BJ (cell line): ENCODE measurements around the gene CELA2A. TPM values are rescaled to one million over a fixed set of nuclear protein-coding genes. Genes with fewer than 3 reads are reported as not detected.
"Not testable (repeated sequence)": the region's sequence is repeated elsewhere in the genome, so short reads cannot be mapped to it uniquely, and the experiment has no call there.

Experiments
- CTCF ChIA-PET: fragments of 350-600 bp; formaldehyde crosslinking; extraction: SDS; loops from one replicate; lab custom pipeline; 2021; ENCODE audit warnings: antibody characterized with exemption, inconsistent platforms; lab: Yijun Ruan, JAX
- POLR2A ChIA-PET: fragments of 300-600 bp; sonication (Branson Sonifier 250); formaldehyde crosslinking; extraction: SDS; loops from one replicate; lab custom pipeline; 2021; ENCODE audit warnings: antibody characterized with exemption; lab: Charles Lee
- DNase-seq: peaks from one replicate; pipeline ENCODE4 v3.0.0-alpha.2; 2011; ENCODE audit warnings: low read depth
- H3K27me3 ChIP-seq: 2 replicates; pipeline ENCODE4 v1.6.0; 2011; ENCODE audit warnings: low read length; ENCODE audit not compliant: control insufficient read depth, insufficient read depth
- H3K36me3 ChIP-seq: 2 replicates; pipeline ENCODE4 v1.5.1; 2011; ENCODE audit warnings: low read length; ENCODE audit not compliant: control insufficient read depth, insufficient read depth
- H3K4me3 ChIP-seq: 2 replicates; pipeline ENCODE4 v1.5.1; 2011; ENCODE audit warnings: low read depth, mild to moderate bottlenecking, control low read depth, low read length
- polyA plus RNA-seq: library from polyadenylated mRNA; depleted of rRNA; stranded (reverse); fragments of >200 nt; gene quantifications from 2 replicates; pipeline ENCODE4 v1.2.3, GENCODE V29; 2011
- TF ChIP-seq, protein P1 (sequence below): IDR thresholded peaks from 2 replicates; pipeline ENCODE4 v1.5.1; 2011; ENCODE audit warnings: low read depth, mild to moderate bottlenecking, control low read depth, inconsistent platforms, low read length, moderate library complexity; ENCODE audit not compliant: insufficient read depth

The CELA2A gene
- polyA plus RNA-seq, 1 experiment, result not detected

DNA sequence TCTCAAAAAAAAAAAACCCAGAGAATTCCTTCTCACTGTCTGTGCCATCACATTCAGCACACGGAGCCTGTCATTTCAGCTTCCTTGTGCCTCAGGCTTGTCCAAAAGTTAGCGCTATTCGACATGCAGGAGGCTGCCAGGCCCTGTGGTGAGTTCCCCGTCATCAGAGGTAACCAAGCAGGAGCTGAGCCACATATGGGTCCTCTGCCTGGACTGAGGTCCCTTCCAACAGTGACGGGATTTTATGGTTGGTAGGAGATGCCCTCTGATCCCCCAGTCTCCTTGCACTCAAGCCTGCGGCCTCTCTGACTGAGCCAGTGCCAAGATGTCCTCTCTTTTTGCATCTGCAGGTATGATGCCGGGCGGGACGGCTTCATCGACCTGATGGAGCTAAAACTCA lies 31.0 kb upstream of the CELA2A start:
- ChIA-PET CTCF (interaction anchor here (13.1 kb wide), 1 partner anchor 103 kb away, joined by 242 read pairs; no protein-coding TSS in a partner anchor), POLR2A (no interaction called here)
- no peaks in the 10 kb centered on the region for H3K27me3 ChIP-seq
- TF ChIP-seq, protein P1, sequence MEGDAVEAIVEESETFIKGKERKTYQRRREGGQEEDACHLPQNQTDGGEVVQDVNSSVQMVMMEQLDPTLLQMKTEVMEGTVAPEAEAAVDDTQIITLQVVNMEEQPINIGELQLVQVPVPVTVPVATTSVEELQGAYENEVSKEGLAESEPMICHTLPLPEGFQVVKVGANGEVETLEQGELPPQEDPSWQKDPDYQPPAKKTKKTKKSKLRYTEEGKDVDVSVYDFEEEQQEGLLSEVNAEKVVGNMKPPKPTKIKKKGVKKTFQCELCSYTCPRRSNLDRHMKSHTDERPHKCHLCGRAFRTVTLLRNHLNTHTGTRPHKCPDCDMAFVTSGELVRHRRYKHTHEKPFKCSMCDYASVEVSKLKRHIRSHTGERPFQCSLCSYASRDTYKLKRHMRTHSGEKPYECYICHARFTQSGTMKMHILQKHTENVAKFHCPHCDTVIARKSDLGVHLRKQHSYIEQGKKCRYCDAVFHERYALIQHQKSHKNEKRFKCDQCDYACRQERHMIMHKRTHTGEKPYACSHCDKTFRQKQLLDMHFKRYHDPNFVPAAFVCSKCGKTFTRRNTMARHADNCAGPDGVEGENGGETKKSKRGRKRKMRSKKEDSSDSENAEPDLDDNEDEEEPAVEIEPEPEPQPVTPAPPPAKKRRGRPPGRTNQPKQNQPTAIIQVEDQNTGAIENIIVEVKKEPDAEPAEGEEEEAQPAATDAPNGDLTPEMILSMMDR, result no peak
- H3K4me3 ChIP-seq, result no peak overlapping the region
- H3K36me3 ChIP-seq, result peaks cover 5% of the 10 kb centered on the region
- DNase-seq, result no peak

DNA sequence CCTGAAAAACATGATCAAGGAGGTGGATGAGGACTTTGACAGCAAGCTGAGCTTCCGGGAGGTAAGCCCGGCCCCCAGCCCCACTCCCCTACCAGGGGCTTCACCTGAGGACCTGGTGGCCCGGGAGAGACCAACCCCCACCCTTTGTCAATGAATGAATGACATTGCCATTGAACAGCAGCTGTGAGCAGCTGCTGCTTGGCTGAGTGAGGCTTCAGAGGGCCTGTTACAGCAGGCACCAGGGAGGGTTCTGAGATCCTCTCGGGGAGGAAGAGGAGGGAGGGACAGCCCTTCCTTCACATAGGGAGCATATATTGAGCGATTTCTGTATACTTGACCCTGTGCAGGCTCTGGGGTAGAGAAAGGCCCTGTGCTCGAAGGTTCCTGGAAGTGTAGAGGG lies 30.6 kb upstream of the CELA2A start:
- TF ChIP-seq, protein P1, result no peak
- peaks cover 5% of the 10 kb centered on the region for H3K36me3 ChIP-seq
- POLR2A ChIA-PET, result no interaction called here
- no peak for DNase-seq
- H3K4me3 ChIP-seq, result no peak overlapping the region
- no peaks in the 10 kb centered on the region for H3K27me3 ChIP-seq
- CTCF ChIA-PET, result interaction anchor here (13.1 kb wide), 1 partner anchor 103 kb away, joined by 242 read pairs; no protein-coding TSS in a partner anchor

DNA sequence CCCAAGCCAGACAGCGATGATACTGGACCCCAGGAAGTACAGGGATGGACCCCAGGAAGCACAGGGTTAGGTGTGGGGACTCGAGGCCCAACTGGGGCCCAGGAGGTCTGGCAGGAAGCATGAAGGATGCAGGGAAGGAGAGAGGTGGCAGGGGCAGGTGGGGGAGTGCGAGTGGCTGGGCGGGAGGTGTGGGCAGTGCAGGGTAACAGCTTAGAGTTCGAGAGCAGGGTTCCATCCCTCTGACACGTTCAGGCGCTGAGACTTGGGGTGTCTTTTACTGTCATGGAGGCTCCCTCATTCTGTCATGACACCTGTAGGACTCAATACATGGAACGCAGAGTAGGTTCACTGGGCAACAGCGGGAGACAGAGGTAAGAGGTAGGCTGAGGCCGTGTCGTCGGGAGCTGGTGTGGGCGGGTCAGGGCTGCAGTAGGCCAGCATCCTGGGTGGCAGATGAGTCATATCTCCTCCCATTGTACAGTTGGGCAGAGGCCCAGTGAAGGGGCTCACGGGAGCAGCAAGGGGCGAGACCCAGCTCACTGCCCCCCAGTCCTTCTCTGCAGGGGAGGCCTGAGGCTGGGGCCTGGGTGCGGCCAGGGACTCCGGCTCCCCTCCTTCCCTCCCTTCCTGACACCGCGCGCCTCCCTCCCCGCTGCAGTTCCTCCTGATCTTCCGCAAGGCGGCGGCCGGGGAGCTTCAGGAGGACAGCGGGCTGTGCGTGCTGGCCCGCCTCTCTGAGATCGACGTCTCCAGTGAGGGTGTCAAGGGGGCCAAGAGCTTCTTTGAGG lies 29.8 kb upstream of the CELA2A start:
- ChIA-PET CTCF (interaction anchor here (0.5 to 13.1 kb wide), 2 partner anchors 36 to 104 kb away, joined by 3 to 242 read pairs; no protein-coding TSS in a partner anchor), POLR2A (no interaction called here)
- Histone ChIP-seq H3K4me3 (no peak overlapping the region), H3K36me3 (peaks cover 5% of the 10 kb centered on the region), H3K27me3 (no peaks in the 10 kb centered on the region)
- no peak for DNase-seq
- TF ChIP-seq, protein P1, result no peak

DNA sequence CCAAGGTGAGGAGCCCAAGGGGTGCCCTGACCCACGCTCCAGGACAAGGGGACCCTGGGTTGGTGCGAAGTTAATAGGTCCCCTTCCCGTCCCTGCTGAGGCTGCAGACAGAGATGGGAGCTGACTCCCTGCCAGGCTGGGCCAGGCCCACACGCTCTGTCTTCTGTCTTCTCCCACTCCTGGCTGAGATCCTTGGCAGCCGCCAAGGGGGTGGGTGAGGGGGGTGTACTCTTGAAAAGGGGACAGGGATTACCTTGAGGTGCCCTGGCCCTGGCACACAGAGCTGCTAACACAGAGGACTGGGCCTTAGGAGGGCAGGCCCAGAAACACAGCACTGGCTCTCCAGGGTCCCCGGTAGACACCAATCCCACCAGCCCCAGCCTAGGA lies 29.3 kb upstream of the CELA2A start:
- TF ChIP-seq, protein P1, result no peak
- no peak overlapping the region for H3K4me3 ChIP-seq
- DNase-seq, result no peak
- peaks cover 5% of the 10 kb centered on the region for H3K36me3 ChIP-seq
- ChIA-PET POLR2A (no interaction called here), CTCF (interaction anchor here (13.1 kb wide), 1 partner anchor 105 kb away, joined by 242 read pairs; no protein-coding TSS in a partner anchor)
- no peaks in the 10 kb centered on the region for H3K27me3 ChIP-seq

DNA sequence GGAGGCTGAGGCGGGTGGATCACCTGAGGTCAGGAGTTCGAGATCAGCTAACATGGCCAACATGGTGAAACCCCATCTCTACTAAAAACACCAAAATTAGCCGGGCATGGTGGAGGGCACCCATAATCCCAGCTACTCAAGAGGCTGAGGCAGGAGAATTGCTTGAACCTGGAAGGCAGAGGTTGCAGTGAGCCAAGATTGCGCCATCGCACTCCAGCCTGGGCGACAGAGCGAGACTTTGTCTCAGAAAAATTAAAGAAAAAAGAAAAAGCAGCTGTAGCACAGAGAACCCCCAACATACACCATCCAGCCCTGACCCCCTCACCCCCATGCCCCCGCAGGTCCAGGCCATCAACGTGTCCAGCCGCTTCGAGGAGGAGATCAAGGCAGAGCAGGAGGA lies 28.3 kb upstream of the CELA2A start:
- H3K27me3 ChIP-seq, H3K36me3 ChIP-seq, DNase-seq, H3K4me3 ChIP-seq, POLR2A ChIA-PET: not testable (repeated sequence)
- CTCF ChIA-PET, result interaction anchor here (1.0 to 13.1 kb wide), 3 partner anchors 106 to 275 kb away, joined by 3 to 242 read pairs (median 4); partner anchors contain the start of gene TMEM51
